ENCODE measurements around the gene PRR13. TPM values are rescaled to one million over a fixed set of nuclear protein-coding genes. Genes with fewer than 3 reads are reported as not detected.

The PRR13 gene
- total and polyA plus RNA-seq, 9 of the 15 experiments (the other 6 are each of a cell fraction or from before 2014, with no cell fraction given), result 117 to 835 (median 285) TPM

- TF ChIP-seq ZNF79 (CRISPR knock-in tag; IDR thresholded peaks at IDR 0.05; ENCODE audit: low read depth) (no peak), CTCF (IDR thresholded peaks at IDR 0.05 in 2 of 3, conservative IDR thresholded peaks at IDR 0.05 in 1 of 3; ENCODE audit: insufficient read depth in 2 of 3, low read depth in 1 of 3, low read length in 3 of 3) (no peak), SIRT6 (IDR thresholded peaks at IDR 0.05; ENCODE audit: low read depth, low read length) (no peak), SFPQ (IDR thresholded peaks at IDR 0.05; ENCODE audit: low read depth, low read length) (no peak), NRF1 (conservative IDR thresholded peaks at IDR 0.05 in 1 of 2, IDR thresholded peaks at IDR 0.05 in 1 of 2) (no peak), MECOM (CRISPR knock-in tag; IDR thresholded peaks at IDR 0.05) (no peak), RBM34 (IDR thresholded peaks at IDR 0.05; ENCODE audit: borderline replicate concordance, insufficient read depth, low read length) (no peak)
Measured at GRCh38 chr12:53443955-53444354, 2.4 kb downstream of the PRR13 start (continued).

Data from K562 (cell line).